Measurements from ENCODE around the gene MUC13. TPM values are rescaled to one million over a fixed set of nuclear protein-coding genes. Genes with fewer than 3 reads are reported as not detected.

MUC13 gene
- total RNA-seq, 1 donor from 2014 or later = not detected

- no peak for DNase-seq (ENCODE audit: missing footprints)
- intact Hi-C loops (cut with DNase I) = no loop called here
- ATAC-seq = peak; percentile 38
Measured at GRCh38 chr3:124916837-124917409, 17.6 kb downstream of the MUC13 start.

- ATAC-seq = no peak
- no peak for DNase-seq (ENCODE audit: missing footprints)
- intact Hi-C loops (cut with DNase I) = no loop called here
Measured at GRCh38 chr3:124915254-124915653, 19.3 kb downstream of the MUC13 start.

DNA sequence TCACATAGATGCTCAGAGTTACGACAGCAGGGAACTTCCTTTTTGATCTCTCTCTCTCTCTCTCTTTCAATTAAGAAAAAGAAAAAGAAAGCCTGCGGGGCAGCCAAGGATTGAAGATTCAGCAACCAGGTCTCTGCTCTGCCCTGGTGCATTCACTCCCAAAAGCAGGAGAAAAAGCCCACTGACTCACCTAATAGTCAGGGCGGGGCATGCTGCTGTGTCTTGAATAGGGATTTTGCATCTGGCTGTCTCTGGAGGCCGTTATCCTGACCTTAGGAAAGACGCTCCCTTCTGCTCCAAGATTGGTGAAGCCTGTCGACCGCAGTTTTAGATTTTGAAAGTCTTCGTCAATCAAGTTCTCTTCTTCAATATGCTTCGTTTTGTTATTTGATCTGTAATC is 26.6 kb downstream of the MUC13 start:
- DNase-seq (ENCODE audit: missing footprints) (no peak), ATAC-seq (no peak)
- intact Hi-C loops (cut with DNase I) = no loop called here

GRCh38 chr3:124904835-124905492 is 29.6 kb downstream of the MUC13 start:
- intact Hi-C loops (cut with DNase I) = loop anchor here (5.0 kb wide), 1 partner anchor 328 kb away; no protein-coding TSS in a partner anchor
- ATAC-seq (no peak), DNase-seq (ENCODE audit: missing footprints) (no peak)

DNA sequence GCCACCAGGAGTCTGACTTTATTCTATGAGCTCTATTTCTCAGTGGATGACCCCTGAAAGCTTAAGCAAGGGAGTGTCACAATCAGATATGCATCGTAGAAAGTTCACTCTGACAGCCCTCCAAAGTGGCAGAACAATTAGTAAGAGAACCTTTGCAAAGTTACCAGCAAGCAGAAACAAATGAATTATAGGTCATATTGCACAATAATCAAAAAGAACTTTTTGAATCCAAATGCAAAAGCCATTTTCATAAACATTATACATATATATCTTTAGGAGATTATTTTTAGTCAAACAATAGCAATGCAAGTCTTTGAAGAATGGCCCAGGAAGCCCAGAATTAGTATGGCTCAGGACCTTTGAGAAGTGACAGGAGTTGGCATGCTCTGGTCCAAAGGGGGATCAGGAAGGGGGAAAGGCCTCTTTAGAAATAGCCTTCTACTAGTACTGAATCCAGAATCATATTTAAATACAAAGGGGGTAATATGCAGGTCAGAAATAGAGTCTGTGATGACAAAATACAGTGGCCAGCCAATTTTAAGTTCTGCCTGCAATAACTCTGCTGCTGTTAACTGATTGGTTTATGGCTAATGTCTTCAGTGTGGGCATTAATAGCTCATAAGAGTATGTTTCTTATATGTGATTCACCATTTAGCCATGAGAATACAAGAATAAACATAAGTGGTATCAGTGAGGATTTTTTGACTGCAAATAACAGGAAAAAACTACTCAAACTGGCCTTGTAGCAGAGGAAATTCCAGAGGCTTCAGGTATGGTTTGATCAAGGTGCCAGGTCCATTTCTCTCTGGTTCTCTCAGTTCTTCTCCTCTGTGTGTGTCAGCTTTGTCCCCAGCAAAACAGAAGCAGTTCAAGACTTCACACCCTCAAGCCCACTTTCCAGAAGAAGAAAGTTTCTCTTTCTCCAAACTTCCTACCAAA is 30.4 kb downstream of the MUC13 start:
- intact Hi-C loops (cut with DNase I) = loop anchor here (5.0 kb wide), 1 partner anchor 327 kb away; no protein-coding TSS in a partner anchor
- DNase-seq (ENCODE audit: missing footprints) (no peak), ATAC-seq (no peak)

- DNase-seq (ENCODE audit: missing footprints) = no peak
- intact Hi-C loops (cut with DNase I) = no loop called here
- no peak for ATAC-seq
Measured at GRCh38 chr3:124896824-124897526, 37.6 kb downstream of the MUC13 start.

DNA sequence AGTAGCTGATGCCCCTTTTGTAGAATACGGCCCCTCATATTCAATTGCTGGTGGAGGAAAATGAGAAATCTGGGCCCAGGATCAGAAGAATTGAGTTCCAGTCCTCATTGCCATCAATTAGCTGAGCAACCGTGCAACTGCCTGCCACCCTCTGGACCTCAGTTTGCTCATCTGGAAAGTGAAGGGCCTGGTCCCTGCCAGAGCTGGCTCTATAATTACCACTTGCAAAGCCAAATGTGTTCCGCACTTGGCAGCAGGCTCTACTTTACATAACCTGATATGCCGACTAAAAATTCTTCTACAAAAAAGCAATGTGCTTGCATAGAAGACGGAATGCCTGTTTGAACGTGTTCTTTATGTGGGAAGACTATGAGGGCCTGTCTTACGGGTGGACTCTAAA is 38.8 kb downstream of the MUC13 start:
- intact Hi-C loops (cut with DNase I) = no loop called here
- ATAC-seq = peak; percentile 35

GRCh38 chr3:124893526-124893925 is 41.0 kb downstream of the MUC13 start:
- ATAC-seq (no peak), DNase-seq (ENCODE audit: missing footprints) (no peak)
- intact Hi-C loops (cut with DNase I) = no loop called here

More for the DNA sequence above, 38.8 kb downstream of the MUC13 start:
- DNase-seq (ENCODE audit: missing footprints) = no peak

DNA sequence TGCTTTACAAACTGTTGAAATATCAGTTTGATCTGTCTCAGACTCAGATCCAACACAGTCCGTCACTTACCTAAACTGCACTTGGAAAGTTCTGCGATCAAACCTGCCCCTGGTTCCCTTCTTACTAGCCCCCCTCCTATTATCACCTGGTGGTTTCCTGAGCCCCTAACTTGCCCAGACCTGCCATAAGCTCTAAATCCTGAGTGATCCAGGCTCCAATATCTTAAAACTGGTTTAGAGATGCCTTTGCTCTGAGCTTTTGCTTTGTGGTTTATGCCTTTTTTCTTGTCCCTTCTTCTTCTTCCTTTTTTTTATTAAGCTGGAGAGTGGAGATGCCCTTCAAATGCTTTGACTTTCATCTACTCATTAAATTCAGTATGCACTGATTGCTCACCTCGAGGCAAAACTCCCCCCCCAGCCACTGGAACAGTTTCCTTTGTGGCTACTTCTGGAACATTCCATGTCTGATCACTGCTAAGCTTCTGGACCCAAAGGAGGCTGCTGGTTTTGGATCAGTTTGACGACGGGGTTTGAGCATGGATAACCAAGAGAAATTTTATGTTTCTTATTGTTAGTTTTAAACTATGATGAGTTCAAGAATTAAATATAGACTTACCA is 43.9 kb downstream of the MUC13 start:
- ATAC-seq = no peak
- intact Hi-C loops (cut with DNase I) = no loop called here

DNA sequence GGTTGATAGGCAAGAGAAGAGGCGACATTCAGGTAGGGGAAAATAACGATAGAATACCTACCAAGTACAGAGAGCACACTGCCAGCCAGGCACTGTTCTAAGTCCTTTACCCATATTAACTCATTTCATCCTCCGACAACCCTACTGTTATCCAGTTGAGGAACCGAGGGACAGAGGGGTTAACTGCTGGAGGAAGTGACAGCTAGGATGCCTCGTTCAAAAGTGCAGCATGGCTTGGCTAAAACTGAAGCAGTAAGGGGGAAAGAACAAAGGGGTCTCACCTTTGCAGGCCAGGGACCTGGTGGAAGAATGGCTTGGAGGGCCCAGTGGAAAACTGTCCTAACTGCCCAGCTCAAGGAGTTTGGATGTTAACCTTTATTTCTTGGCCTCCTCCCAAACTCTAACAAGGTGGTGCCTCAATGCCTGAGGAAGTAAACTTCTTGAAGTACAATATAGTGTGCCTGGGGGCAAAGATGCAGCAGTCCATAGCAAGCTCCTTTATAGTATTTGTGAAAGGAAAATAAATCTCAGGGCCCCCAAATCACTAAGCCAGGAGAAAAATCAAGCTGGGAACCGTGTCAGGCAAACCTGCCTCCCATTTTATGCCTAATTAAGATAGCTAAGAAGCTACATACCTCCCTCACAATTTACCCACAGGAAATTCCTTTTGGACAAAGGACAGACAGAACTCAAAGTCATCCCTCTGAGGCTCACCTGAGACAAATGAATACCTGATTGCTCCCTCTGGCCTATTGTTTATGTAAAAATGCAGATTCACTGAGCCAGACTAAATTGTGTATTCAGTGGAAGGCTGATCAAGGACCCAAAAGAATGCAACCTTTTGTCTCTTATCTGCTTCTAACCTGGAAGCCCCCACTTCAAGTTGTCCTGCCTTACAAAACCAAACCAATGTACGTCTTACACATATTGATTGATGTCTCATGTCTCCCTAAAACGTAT is 45.8 kb downstream of the MUC13 start:
- no peak for DNase-seq (ENCODE audit: missing footprints)
- no peak for ATAC-seq
- intact Hi-C loops (cut with DNase I) = loop anchor here (5.0 kb wide), 1 partner anchor 51 kb away; no protein-coding TSS in a partner anchor

More for the DNA sequence above, 43.9 kb downstream of the MUC13 start:
- no peak for DNase-seq (ENCODE audit: missing footprints)

- DNase-seq (ENCODE audit: missing footprints) = no peak
- no peak for ATAC-seq
- intact Hi-C loops (cut with DNase I) = loop anchor here (2.0 to 5.0 kb wide), 2 partner anchors 51 to 115 kb away; no protein-coding TSS in a partner anchor
Measured at GRCh38 chr3:124887932-124888298, 46.6 kb downstream of the MUC13 start.

GRCh38 chr3:124887177-124887931 is 47.2 kb downstream of the MUC13 start, which contains the start of gene ITGB5:
TSS of gene ITGB5 (minus strand) at chr3:124887365. CDS start at chr3:124887000, 365 bp downstream.
- intact Hi-C loops (cut with DNase I) = loop anchor here (2.0 to 5.0 kb wide), 2 partner anchors 50 to 115 kb away; no protein-coding TSS in a partner anchor
- ATAC-seq (peak; percentile 94), DNase-seq (ENCODE audit: missing footprints) (peak; percentile 86)

DNA sequence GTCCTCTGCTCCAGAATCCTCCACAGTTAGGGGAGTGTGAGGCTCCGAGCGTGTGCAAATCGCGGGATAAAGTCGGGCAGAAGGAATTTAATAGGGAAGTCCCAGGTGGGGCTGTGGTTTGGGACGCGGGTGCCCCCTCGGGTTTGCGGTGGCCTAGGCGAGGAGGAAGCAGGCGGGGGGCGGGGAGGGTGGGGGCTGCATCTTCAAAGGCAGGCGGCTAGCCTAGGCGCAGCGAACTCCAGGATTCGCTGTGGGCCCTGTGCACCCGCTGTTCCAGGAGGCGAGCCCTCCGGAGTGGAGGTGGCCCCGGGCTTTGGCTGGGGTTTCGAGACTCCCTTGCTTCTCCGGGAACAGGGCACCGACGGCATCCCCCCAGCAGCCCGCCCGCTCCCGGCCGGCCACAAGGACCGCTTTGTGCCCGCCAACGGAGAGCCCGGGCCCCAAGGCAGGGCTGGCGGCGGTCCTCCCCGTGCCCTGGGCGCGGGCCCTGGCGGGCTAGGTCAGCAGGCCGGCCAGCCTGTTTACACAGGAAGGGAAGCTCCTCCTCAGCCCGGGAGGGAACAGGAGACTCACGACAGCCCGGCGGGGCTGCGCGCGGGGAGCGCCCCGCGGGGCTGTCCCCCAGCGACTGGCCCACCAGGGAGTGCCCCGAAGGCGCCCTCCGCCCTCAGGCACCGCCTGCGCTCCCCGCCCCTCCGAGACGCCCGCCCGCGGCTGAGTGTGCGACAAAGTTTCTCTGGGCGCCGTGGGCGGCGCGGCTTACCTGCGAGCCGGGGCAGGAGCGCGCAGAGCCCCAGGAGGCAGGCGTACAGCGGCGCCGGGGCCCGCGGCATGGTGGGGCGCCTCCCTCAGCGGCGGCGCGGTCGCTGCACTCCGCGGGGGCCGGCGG is 48.1 kb downstream of the MUC13 start:
- peak; percentile 42 for ATAC-seq
- intact Hi-C loops (cut with DNase I) = loop anchor here (2.0 to 5.0 kb wide), 2 partner anchors 49 to 114 kb away; no protein-coding TSS in a partner anchor
- DNase-seq (ENCODE audit: missing footprints) = no peak

- intact Hi-C loops (cut with DNase I) = loop anchor here (2.0 to 5.0 kb wide), 2 partner anchors 48 to 113 kb away; no protein-coding TSS in a partner anchor
- ATAC-seq = no peak
- DNase-seq (ENCODE audit: missing footprints) = no peak
Measured at GRCh38 chr3:124885466-124886167, 48.9 kb downstream of the MUC13 start.

Data from Right ventricle myocardium inferior (tissue), 1 donor.